ENCODE results near the gene ASAP3.

DNA sequence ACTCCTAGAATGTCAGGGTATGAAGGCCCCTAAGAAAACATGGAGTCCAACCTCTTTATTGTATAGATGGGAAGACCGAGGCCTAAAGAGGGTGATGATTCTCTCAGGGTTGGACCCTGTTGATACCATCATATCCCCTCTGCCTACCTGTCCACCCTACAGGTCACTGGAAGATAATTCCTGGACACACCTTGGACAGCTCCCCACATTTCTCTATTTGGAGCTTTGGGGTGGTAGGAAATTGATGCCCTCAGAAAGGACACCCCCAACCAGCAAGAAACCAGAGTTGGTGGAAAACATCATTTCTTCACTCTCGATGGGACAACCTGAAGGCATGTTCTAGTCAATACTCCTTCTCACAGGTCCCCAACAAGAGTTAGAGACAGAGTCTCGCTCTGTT, 56.4 kb downstream of the ASAP3 start:
- TF ChIP-seq, protein P1, sequence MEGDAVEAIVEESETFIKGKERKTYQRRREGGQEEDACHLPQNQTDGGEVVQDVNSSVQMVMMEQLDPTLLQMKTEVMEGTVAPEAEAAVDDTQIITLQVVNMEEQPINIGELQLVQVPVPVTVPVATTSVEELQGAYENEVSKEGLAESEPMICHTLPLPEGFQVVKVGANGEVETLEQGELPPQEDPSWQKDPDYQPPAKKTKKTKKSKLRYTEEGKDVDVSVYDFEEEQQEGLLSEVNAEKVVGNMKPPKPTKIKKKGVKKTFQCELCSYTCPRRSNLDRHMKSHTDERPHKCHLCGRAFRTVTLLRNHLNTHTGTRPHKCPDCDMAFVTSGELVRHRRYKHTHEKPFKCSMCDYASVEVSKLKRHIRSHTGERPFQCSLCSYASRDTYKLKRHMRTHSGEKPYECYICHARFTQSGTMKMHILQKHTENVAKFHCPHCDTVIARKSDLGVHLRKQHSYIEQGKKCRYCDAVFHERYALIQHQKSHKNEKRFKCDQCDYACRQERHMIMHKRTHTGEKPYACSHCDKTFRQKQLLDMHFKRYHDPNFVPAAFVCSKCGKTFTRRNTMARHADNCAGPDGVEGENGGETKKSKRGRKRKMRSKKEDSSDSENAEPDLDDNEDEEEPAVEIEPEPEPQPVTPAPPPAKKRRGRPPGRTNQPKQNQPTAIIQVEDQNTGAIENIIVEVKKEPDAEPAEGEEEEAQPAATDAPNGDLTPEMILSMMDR (IDR thresholded peaks at IDR 0.05), result no peak
- TF ChIP-seq POLR2A (IDR thresholded peaks at IDR 0.05), result no peak
- no peak for TF ChIP-seq POLR2AphosphoS5 (IDR thresholded peaks at IDR 0.05)
- no peak for TF ChIP-seq EP300 (IDR thresholded peaks at IDR 0.05)
